GM19238 (cell line): ENCODE measurements around the gene RNF20.
"Not testable (repeated sequence)": the region's sequence is repeated elsewhere in the genome, so short reads cannot be mapped to it uniquely, and the experiment has no call there.

ENCODE experiments used
- DNase-seq: peaks from one replicate; pipeline ENCODE4 v3.0.0; 2011; ENCODE audit warnings: low spot score; ENCODE audit not compliant: insufficient read length

RNF20 gene, protein sequence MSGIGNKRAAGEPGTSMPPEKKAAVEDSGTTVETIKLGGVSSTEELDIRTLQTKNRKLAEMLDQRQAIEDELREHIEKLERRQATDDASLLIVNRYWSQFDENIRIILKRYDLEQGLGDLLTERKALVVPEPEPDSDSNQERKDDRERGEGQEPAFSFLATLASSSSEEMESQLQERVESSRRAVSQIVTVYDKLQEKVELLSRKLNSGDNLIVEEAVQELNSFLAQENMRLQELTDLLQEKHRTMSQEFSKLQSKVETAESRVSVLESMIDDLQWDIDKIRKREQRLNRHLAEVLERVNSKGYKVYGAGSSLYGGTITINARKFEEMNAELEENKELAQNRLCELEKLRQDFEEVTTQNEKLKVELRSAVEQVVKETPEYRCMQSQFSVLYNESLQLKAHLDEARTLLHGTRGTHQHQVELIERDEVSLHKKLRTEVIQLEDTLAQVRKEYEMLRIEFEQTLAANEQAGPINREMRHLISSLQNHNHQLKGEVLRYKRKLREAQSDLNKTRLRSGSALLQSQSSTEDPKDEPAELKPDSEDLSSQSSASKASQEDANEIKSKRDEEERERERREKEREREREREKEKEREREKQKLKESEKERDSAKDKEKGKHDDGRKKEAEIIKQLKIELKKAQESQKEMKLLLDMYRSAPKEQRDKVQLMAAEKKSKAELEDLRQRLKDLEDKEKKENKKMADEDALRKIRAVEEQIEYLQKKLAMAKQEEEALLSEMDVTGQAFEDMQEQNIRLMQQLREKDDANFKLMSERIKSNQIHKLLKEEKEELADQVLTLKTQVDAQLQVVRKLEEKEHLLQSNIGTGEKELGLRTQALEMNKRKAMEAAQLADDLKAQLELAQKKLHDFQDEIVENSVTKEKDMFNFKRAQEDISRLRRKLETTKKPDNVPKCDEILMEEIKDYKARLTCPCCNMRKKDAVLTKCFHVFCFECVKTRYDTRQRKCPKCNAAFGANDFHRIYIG

DNA sequence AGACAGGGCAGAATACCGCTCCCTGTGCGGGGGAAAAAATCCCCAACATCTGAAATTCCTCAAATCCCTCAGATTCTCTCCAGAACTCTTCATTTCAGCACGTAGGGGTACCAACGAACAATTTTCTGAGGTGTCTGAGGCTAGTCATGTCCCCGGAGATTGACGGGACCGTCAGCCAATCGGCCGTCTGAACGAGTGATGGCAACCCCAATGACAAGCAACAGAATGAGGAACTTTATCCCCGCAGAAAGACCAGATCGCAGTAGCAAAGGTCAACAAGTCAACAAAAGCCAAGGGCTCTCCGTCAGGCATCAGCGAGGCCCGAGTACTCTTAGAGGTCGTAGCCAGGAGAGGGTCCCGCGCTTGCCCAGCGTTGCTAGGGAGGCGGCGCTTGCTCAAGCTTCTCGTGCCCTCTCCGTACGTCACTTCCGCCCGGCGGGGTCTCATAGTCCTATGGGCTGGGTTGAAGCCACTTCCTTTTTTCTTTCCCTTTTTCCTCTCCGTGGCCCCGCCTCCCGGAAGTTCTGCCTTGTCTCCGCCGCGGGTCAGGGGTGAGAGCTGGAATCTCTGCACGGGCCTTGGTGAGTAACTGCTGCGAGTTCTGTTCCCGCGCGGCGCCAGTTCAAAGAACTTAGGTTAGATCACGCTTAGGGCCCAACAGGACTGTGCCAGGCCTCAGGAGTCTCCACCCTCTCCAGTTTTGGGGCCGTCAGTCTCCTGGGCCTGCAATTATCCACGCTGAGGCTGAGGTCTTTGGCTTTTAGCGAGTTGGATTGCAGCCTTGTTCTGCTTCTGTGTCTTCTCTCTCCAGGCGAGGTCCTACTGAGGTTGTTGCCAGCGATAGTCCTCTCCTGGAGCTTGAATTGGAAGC, at the start of gene RNF20:
Gene RNF20 (plus strand): TSS at position 520 of the 871 bp plus-strand sequence. CDS start 1,571 bp downstream, outside the sequence.
- DNase-seq, result peak; percentile 80

DNA sequence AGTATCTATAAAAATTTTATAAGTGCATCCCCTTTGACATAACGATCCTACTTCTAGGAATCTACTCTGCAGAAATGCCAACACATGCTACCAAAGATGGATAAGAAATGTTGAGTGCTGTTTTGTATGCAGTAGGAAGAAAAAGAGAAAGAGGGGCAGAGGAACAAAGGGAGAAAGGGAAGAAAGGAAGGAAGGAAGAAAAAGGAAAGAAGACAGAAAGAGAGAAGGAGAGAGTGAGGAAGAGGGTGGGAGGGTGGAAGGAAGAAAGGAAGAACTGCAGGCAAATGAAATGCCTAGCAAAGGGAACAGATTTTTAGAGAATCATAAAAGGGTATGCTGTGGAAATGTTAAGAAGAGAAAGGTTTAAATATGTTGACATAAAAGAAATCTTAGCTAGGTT, 49.6 kb upstream of the RNF20 start:
- DNase-seq, result no peak

DNA sequence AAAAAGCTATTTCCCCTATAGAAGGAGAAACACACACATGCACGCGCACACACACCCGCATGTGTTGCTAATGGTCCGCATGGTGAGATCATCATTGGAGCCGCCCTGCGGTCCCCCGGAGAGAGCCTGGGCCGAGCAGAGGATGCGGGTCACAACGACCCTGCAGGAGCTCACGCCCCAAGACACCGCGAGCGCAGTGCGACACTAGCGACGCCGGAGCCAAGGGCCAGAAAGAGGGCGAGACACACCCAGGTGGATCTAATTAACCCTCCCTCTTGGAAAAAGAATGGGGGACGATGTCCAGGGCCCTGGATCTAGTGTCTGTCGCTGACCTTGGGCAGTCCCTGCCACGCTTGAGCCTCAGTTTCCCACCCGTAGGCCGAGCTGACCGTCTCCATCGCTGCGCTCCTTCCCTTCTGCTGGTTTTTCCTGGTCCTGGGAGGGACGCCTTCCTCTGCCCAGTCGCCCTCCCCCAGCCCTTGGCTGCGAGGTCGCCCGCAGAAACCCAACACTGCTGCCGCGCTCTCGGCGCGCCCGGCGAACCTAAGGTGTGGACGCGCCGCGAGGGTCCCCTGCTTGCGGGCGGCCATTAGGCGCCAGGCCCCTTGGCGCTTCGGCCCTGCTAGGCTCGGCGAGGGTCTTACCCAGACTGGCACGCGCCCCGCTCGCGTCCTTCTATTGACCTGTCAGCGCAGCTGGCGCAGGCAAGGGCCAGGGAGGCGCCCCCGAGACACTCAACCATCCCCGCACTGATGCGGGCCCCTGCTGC, 47.5 kb upstream of the RNF20 start:
- DNase-seq, result no peak

DNA sequence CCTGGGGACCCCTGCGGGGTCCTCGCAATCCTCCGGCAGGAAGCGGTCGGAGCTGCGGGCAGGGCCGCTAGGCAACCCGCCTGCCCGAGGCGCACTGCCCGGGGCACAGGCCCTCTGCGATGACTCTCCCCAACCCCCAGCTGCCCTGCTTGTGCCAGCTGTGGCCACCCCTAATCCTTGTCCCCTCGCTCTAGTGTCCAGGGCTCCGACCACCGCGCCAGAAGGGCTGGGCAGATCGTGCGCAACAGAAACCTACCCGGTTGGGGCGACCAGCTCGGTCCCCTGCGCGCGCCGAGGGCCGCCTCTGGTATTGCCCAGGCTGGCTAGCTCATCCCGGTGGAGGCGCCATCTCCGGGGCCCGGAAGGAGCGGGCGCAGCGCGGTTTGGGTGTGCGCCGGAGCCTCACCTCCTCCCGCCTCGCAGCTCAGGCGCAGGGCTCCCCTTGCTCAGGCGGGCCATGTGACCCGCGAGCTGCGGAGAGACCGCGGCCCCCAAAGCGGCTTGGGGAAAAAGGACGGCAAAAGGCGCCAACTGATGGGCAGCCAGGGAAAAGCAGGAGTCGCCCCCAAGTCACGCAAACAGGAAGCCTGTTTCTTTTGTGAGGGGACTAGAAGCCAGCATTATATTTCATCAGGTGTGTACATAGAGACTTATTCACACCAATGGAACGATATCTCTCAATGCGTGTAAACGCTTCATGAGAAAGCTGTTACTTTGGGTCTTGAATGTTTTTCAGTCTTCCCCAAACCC, 46.8 kb upstream of the RNF20 start:
- no peak for DNase-seq

DNA sequence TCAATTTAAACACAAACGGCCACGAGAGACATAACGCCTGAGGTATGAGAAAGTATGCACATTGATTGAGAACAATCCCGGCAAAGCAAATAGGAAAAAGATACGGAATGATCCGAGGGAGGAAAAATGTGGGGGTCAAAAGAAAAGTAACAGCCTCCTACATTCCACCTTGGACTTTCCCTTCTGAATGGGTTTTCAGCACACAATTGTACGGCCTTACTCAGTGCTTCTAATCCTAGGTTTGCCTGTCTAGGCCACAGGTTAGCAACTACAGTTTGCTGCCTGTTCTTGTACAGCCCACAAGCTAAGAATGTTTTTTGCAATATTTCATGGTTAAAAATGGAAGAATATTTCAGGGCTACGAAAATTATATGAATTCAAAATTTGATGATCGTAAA, 46.2 kb upstream of the RNF20 start:
- no peak for DNase-seq

DNA sequence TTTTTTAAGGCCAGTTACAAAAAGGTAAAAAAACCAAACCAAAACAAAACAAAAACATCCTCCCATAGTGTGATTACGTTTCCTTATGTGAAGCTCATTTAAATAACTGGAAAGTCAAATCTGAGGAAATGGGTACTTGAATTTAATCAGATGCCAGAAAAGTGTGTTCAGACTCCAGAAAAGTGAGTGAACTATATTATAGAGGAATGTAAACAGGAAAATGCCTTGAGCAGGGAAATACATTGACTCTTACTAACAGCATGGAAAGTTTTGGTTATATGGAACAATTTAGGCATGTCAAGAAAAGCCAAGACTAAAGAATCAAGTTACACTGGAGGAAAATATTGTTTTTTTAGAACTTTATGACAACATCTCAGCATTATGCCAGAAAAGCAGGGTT, 37.8 kb upstream of the RNF20 start:
- no peak for DNase-seq

DNA sequence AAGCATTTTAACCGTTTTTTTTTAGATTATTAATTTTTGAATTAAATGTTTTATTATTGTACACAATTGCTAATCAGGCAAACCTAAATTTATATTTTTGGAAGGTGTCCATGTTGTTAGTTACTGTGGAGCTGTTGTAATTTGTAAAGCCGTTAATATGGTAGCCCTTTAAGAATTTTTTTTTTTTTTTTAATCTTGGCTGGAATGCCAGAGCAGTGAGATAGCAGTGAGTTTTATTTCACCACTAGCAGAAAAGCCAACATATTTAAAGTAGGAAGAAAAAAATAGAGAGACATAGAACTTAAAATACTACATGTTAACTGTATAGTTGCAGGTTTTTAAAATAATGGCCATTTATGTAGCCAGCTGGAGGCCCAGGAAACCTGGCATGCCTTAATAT, 35.3 kb upstream of the RNF20 start:
- no peak for DNase-seq

DNA sequence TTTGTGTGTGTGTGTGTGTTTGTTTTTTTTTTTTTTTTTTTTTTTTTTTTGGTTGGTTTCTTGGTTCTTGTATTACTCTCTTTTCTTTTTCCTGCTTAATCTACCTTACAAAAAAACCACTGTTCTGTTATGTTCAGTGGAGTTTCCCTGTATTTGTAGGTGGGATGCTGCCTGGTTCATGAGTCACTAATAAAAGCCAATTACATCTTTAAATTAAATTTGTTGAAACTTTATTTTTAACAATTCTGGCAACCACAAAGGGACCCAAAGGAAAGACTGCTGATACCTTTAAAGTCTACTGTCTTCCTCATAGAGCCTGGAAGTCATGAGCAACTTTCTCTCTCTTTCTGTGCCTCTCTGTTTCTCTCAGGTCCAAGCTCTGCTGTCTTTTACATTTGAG, 29.5 kb upstream of the RNF20 start:
- no peak for DNase-seq

DNA sequence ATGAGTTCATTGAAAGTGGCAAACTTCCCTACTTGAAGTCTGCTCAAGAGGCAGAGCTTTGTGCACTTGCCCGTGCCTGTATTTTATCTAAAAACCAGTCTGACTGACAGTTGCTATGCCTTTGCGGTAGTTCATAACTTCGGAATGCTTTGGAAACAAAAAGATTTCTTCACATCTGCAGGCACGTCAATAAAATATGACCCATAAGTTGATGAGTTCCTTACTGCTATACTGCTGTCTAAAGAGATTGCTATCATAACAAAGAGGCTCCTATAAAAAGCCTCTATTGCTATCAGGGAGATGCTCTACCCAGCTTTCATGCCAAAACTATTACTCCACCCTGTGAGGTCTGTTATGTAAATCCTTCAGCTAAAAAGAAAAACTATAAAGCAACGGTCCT, 25.4 kb upstream of the RNF20 start:
- DNase-seq, result no peak

DNA sequence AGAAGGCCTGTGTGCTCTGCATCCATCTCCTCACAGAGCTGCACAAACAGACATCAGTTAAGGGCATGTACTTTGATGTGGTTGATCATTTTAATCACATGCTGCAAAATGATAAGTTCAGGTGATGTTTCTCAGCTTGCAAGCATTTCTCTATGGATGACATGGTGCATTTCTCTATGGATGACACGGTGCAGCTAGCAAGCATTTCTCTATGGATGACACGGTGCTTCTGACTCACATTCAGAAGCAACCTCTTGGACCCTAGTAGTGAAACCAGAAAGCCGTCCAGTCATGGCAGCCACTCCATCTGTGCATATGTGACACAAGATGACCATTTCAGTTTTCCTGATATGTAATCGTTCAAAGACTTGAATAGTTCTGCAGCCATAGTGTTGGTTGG, 24.1 kb upstream of the RNF20 start:
- DNase-seq, result no peak

DNA sequence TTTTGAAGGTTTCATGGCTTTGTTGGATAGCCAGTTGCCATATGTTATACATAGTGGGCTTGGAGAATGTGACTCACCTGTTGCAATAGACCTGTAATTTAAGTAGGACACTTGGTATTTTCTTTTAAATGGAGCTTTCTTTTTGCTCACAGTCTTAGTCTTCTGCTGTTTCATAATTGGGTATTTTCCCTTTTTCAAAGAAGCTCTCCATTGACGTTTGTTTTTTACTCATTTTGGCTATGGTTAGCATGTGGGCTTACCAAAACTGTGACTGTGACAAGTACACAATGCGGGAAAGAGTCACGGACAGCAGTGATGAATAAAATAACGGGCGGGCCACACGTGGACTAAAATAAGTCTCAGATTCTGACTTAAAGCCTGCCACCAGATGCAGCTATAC, 23.2 kb upstream of the RNF20 start:
- DNase-seq, result no peak

DNA sequence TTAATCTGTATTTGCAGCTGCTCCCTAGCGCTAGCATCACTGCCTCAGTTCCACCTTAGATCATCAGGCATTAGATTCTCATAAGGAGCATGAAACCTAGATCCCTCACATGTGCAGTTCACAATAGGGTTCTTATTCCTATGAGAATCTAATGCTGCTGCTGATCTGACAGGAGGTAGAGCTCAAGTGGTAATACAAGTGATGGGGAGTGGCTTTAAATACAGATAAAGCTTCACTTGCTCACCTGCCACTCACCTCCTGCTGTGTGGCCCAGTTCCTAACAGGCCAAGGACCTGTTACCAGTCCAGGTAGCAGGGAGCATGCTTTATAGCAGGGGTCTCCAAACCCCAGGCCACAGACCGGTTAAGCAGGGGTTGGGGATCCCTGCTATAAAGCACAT, 22.6 kb upstream of the RNF20 start:
- DNase-seq, result no peak

DNA sequence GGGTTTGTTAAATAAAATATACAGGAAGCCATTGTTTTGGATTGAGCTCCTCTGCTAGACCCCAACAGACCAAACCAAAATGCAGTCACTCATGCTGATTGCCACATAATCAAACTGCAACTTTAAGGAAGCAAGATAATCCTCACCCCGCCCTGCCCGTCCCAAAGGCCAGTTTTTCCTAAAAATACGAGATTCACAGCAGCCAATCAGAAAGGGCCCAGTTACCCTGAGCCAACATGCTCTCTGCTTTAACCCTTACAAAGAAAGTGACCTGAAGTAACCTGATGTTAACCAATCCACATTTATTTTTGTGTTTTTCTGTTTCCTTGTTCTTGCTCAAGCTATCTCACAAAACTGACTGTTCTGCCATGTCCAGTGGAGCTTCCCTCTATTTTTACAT, 21.5 kb upstream of the RNF20 start:
- no peak for DNase-seq

DNA sequence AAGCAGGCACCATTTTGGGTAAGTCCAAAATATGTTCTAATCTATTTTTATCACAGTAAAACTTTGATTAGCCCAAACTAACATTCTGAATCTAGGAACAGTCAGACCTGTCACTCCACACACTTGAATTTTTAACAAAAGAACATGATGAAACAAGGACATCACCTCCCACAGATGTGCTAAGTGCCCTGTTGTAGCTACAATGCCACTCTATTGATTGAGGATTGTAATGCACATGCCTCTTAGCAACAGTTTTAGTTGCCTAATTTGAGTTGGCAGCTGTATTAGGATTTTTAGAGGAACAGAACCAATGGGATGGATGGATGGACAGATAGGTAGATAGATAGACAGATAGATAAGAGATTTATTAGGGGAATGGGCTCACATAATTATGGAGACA, 20.3 kb upstream of the RNF20 start:
- DNase-seq, result no peak

DNA sequence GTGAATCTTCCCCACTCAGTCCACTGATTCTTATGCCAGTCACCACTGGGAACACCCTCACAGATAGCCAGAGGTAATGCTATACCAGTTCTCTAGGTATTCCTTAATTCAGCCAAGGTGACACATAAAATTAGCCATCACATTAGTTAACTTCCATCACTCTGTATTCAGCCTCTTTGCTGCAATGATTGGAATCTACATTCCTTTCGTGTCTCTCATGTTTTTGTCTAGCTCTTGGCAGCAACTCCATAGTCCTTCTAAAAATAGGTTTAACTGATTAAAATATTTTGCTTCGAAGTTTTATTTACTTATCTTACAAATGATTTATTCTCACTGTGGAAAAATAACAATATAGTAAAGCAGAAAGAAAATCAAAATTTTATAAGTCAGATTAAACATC, 19.6 kb upstream of the RNF20 start:
- DNase-seq, result no peak

DNA sequence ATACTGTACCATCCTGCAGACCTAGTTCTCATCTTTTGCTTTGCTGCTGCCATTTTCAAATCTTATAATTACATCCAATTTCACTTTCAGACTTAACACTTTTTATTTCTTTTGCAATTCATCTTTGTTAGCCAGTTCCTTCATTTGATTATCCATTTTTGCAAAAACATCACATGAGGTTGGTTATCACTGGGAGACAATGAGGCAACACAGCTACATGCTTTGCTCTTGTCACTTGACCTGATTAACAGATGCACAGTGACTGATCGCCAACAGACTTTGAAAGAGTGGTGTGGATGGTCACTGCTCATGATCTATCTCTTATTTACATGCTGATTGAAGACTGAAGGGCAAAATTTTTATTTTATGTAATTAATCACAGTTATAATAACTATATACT, 17.0 kb upstream of the RNF20 start:
- DNase-seq, result no peak

DNA sequence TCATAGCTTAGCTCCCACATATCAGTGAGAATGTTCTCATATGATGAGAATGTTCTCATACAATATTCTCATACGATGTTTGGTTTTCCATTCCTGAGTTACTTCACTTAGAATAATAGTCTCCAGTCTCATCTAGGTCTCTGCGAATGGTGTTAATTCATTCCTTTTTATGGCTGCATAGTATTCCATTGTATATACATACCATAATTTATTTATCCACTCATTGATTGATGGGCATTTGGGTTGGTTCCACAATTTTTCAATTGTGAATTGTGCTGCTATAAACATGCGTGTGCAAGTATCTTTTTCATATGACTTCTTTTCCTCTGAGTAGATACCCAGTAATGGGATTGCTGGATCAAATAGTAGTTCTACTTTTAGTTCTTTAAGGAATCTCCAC, 15.2 kb upstream of the RNF20 start:
- not testable (repeated sequence) for DNase-seq

DNA sequence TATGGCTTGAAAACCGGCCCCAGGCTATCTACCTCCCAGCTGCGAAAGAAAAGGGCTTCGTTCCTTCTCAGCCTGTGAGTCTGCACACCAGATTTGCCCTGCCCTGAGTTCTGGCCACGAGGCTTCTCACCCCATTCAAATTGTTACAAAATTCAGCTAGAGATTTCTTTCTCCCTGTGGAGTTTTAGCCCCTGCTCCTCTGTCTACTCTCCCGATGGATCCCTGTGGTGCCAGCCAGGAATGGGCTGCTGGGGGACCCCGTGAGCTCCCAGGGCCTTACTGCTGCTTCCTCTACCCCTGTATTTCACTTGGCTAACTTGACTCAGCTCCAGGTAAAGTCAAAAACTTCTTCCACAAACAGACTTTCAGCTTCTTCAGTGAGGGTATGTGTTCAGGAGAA, 9.3 kb upstream of the RNF20 start:
- no peak for DNase-seq

DNA sequence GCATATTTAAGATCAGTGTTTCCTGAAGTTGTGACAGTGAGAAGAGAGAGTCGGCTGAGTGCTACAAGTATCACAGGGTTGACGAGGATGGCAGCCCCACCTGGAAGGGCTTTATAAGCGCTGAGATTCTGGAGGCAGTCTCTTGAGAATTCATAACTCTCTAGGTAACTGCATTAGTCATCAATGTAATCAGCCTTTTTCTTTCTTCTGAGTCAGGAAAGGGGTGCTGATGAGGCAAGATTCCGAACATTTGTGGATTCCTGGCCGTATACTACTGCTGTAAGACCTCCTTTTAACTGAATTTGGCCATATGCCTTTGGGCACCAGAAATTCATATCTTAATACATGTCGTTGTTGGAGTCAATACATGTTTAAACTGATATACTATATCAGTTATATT, 6.6 kb upstream of the RNF20 start:
- DNase-seq, result no peak

DNA sequence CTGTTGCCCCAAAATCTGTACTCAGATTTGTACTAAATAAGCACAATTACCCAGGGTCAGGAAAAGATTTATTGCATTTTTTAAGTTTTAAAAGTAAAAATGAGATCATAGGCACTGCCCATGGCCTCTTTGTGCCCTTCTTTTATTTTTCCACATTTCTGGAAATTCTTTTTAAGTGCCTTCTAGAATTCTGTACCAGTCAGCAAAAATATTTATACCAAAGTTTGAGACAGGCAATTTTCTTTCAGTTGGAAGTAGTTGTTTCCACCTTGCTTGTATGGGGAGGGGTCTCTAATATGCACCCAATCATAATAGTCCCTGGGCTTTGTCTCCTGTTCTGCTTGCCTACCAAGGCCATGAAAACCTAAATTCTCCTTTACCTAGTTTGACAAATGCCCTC, 5.6 kb upstream of the RNF20 start:
- DNase-seq, result no peak
